GM23338 (cell line): ENCODE measurements around the gene SERPINA1.

Experiments
- EZH2 ChIP-seq: fragments of 200-600 bp; sonication (generic); IDR thresholded peaks from one replicate; pipeline ENCODE4 v1.8.0; 2017; ENCODE audit warnings: antibody characterized with exemption, mild to moderate bottlenecking, low read depth; ENCODE audit not compliant: unreplicated experiment
- REST ChIP-seq: IDR thresholded peaks from one replicate; pipeline ENCODE4 v1.6.1; 2018; ENCODE audit warnings: antibody characterized with exemption; ENCODE audit not compliant: unreplicated experiment

DNA sequence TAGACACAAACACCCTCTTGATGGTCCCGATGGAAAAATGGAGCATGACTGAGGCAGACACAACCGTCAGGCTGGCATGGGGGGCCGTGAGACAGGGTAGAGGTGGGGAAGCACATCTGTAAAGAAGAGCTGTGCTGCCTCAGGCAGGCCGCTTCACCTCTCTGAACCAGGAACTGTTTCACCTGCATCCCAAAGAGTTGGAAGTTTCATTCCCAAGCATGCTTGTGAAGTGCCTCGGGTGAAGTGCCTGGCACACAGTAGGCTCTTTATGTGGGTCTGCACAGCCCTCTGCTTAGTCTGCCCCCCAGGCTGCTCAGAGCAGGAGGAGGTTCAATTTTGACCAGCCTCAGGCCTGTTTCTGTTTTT lies 685 bp upstream of the SERPINA1 start:
- TF ChIP-seq EZH2 (no peak), REST (no peak)
